Measurements from ENCODE around the gene PRDM15.

The PRDM15 gene

DNA sequence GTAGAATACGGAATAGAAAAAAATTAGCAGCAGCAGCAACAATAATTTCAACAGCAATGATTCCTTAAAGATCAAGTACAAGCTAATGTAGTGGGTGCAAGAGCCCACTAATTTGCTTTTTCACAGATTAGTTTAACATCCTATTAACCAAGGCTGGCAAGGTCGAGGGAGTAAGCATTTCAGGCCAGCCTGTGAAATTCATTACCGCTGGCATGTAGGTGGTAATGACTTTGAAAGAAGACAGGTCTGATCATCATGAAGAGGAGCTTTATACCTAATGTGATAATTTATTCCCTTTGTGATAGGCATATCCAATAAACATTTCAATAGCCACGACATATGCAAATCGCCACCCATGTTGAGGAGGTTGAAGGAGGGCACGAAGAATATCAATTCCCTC is 11.2 kb upstream of the PRDM15 start:
- CTCF ChIA-PET, result interaction anchor here (1.0 to 1.8 kb wide), 2 partner anchors 11 to 22 kb away, joined by 3 read pairs; no protein-coding TSS in a partner anchor
- POLR2A ChIA-PET, result no interaction called here
- TF ChIP-seq CTCF (IDR thresholded peaks at IDR 0.05; ENCODE audit: control extremely low read depth, extremely low read depth, low read depth, missing control alignments), result no peak
- no peak for DNase-seq (ENCODE audit: extremely low spot score)

- no peak for DNase-seq (ENCODE audit: extremely low spot score)
- POLR2A ChIA-PET, result no interaction called here
- TF ChIP-seq CTCF (IDR thresholded peaks at IDR 0.05; ENCODE audit: control extremely low read depth, extremely low read depth, low read depth, missing control alignments), result no peak
- CTCF ChIA-PET, result interaction anchor here (1.8 kb wide), 1 partner anchor 21 kb away, joined by 3 read pairs; no protein-coding TSS in a partner anchor
Observed at GRCh38 chr21:41888749-41889376, 9.7 kb upstream of the PRDM15 start.

DNA sequence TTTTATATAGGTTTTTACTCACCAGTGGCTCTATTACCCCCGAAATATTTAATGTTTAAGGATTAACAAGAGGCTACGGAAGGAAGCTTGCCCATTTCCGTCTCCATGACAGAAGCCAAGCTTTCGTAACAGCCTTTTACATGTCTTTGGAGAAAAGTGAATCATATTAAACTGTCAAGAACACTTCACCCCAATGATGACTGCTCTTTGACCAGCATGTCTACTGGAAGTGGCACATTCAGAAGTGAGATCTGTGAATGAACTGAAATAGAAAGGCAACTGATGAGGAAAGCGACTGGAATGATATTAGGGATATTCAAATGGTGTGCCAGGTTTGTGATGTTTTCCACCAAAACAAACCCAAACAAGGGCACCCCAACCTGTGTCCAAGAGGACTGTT is 8.5 kb upstream of the PRDM15 start:
- no peak for DNase-seq (ENCODE audit: extremely low spot score)
- CTCF ChIA-PET, result no interaction called here
- TF ChIP-seq CTCF (IDR thresholded peaks at IDR 0.05; ENCODE audit: control extremely low read depth, extremely low read depth, low read depth, missing control alignments), result no peak
- POLR2A ChIA-PET, result no interaction called here

- no peak for TF ChIP-seq CTCF (IDR thresholded peaks at IDR 0.05; ENCODE audit: control extremely low read depth, extremely low read depth, low read depth, missing control alignments)
- DNase-seq (ENCODE audit: extremely low spot score), result no peak
- CTCF ChIA-PET, result interaction anchor here (0.9 to 1.4 kb wide), 2 partner anchors 16 to 222 kb away, joined by 3 read pairs; no protein-coding TSS in a partner anchor
- POLR2A ChIA-PET, result no interaction called here
Observed at GRCh38 chr21:41886328-41886727, 7.2 kb upstream of the PRDM15 start.

DNA sequence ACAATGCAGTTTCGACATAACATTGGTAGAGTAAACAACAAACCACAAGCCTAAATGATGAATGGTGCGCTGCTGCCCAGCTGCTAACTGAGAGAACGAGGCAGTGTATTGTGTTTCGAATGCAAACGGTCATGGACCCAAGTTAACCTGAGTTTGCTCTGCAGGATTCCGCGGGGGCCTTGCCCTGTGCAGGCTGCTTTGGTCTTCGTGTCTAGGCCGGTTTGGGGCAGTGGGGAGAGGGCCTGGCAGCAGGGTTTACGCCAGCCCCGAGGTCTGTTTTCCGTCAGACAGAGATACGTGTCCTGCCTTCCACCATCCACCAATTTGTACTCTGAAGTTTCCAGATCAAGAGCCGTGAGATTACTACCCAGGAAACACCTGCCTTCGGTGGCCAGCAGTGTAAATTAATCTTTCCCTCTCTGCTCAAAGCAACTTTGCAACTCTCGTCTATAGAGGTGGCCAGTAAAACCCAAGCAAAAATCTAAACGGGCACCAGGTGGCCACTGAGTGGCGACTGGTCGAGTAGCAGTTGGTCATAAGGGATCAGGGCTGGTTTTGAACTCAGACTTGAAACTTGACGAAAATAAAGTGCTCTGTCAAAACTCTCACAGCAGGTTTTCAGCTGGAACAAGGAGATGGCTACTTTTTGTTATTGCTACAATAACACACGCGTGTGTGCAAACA is 6.3 kb upstream of the PRDM15 start:
- no peak for DNase-seq (ENCODE audit: extremely low spot score)
- ChIA-PET CTCF (interaction anchor here (0.9 to 1.4 kb wide), 2 partner anchors 17 to 223 kb away, joined by 3 read pairs; no protein-coding TSS in a partner anchor), POLR2A (no interaction called here)
- no peak for TF ChIP-seq CTCF (IDR thresholded peaks at IDR 0.05; ENCODE audit: control extremely low read depth, extremely low read depth, low read depth, missing control alignments)

DNA sequence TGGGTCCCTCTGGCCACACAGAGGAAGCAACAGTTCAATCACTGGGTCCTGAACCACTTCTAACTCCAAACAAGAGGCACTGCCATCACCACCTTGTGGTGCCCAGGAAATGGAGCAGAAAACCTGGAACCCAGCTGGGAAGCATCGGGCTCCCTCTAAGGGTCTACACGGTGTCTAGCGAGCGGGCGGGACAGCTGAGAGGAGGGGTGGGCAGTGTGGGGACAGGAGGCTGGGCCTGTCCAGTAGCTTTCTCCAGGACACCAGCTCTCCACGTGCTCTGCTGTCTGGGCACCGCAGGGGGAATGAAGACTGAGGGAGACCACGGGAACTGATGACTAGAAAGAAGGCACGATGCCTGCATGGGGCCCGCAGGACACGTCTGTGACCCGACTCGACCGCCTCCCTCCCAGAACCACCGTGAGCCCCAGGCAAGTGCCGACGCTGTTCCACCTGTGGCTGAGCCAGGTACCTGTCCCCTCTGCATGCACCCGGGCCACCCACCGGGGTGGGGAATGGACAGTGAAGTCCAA is 5.4 kb upstream of the PRDM15 start:
- POLR2A ChIA-PET, result no interaction called here
- CTCF ChIA-PET, result interaction anchor here (1.4 to 2.1 kb wide), 3 partner anchors 11 to 342 kb away, joined by 3 to 5 read pairs (median 5); no protein-coding TSS in a partner anchor
- DNase-seq (ENCODE audit: extremely low spot score), result no peak
- TF ChIP-seq CTCF (IDR thresholded peaks at IDR 0.05; ENCODE audit: control extremely low read depth, extremely low read depth, low read depth, missing control alignments), result no peak
